IMR-90 (cell line): ENCODE measurements around the gene DPEP1. TPM values are rescaled to one million over a fixed set of nuclear protein-coding genes. Genes with fewer than 3 reads are reported as not detected.

ENCODE experiments used
- CTCF ChIP-seq: conservative IDR thresholded peaks from 2 replicates; pipeline ENCODE4 v1.5.1; 2012; ENCODE audit warnings: mild to moderate bottlenecking, low read depth, low read length, improper control_type of control experiment
- NFE2L2 ChIP-seq: fragments of 150-350 bp; IDR thresholded peaks from 2 replicates; pipeline ENCODE4 v1.6.1; 2016; ENCODE audit warnings: low read depth, mild to moderate bottlenecking, low read length
- USF2 ChIP-seq: fragments of 150-350 bp; IDR thresholded peaks from 2 replicates; pipeline ENCODE4 v1.6.1; 2017; ENCODE audit warnings: mild to moderate bottlenecking, antibody characterized with exemption, low read length, low read depth
- polyA plus RNA-seq, 3 experiments: library from polyadenylated mRNA; depleted of rRNA; stranded (reverse); fragments of >200 nt; gene quantifications; 2 replicates each; pipeline ENCODE4 v1.2.3, GENCODE V29; 2012; ENCODE audit warnings: low replicate concordance in 1 of 3
- total RNA-seq: library from RNA; depleted of rRNA; stranded (reverse); fragments of >200 nt; gene quantifications from 2 replicates; pipeline ENCODE4 v1.2.3, GENCODE V29; 2012

The DPEP1 gene
- total and polyA plus RNA-seq, 2 of the 4 experiments (the other 2 are of a cell fraction) = not detected

GRCh38 chr16:89657442-89658220 is 44.2 kb downstream of the DPEP1 start, which contains the start of the genes CHMP1A and SPATA33 (continued):
- no peak for TF ChIP-seq CTCF
- no peak for TF ChIP-seq NFE2L2
- TF ChIP-seq USF2 = no peak
